Measurements from ENCODE around the gene RAB11A. TPM values are rescaled to one million over a fixed set of nuclear protein-coding genes. Genes with fewer than 3 reads are reported as not detected.

RAB11A gene
- total and polyA plus RNA-seq, 9 of the 15 experiments (the other 6 are each of a cell fraction or from before 2014, with no cell fraction given) = 129 to 369 (median 245) TPM

DNA sequence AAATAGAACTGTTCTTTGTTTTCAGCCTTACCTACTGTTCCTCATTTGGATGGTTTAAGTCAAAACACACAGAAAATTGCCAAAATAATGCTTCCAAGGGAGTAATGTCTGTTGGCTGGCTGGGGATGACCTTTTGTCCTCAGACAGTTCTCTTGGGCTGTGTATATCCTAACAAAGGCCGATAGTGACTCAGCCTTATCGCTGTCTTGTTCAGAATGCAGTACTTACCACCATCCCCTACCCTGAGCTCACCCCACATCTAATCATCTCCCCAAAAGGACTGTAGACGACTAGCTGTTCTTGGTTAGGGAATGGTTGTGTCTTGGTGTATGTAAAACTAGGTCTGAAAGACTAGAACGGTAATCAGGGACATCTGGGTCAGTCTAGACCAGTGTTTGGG lies 35.0 kb downstream of the RAB11A start (continued):
- TF ChIP-seq, protein P1, sequence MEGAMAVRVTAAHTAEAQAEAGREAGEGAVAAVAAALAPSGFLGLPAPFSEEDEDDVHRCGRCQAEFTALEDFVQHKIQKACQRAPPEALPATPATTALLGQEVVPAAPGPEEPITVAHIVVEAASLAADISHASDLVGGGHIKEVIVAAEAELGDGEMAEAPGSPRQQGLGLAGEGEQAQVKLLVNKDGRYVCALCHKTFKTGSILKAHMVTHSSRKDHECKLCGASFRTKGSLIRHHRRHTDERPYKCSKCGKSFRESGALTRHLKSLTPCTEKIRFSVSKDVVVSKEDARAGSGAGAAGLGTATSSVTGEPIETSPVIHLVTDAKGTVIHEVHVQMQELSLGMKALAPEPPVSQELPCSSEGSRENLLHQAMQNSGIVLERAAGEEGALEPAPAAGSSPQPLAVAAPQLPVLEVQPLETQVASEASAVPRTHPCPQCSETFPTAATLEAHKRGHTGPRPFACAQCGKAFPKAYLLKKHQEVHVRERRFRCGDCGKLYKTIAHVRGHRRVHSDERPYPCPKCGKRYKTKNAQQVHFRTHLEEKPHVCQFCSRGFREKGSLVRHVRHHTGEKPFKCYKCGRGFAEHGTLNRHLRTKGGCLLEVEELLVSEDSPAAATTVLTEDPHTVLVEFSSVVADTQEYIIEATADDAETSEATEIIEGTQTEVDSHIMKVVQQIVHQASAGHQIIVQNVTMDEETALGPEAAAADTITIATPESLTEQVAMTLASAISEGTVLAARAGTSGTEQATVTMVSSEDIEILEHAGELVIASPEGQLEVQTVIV (CRISPR knock-in tag; IDR thresholded peaks at IDR 0.05; ENCODE audit: borderline replicate concordance) = no peak
- no peak for TF ChIP-seq U2AF2 (optimal IDR thresholded peaks at IDR 0.05; ENCODE audit: low read depth, low read length)
- TF ChIP-seq U2AF1 (optimal IDR thresholded peaks at IDR 0.05; ENCODE audit: low read depth, low read length) = no peak
- TF ChIP-seq, protein P2, sequence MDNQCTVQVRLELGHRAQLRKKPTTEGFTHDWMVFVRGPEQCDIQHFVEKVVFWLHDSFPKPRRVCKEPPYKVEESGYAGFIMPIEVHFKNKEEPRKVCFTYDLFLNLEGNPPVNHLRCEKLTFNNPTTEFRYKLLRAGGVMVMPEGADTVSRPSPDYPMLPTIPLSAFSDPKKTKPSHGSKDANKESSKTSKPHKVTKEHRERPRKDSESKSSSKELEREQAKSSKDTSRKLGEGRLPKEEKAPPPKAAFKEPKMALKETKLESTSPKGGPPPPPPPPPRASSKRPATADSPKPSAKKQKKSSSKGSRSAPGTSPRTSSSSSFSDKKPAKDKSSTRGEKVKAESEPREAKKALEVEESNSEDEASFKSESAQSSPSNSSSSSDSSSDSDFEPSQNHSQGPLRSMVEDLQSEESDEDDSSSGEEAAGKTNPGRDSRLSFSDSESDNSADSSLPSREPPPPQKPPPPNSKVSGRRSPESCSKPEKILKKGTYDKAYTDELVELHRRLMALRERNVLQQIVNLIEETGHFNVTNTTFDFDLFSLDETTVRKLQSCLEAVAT (IDR thresholded peaks at IDR 0.05) = no peak
- no peak for TF ChIP-seq NBN (IDR thresholded peaks at IDR 0.05; ENCODE audit: low read depth)
- TF ChIP-seq BDP1 (IDR thresholded peaks at IDR 0.05; ENCODE audit: insufficient read depth, insufficient read length) = no peak
- no peak for TF ChIP-seq SMAD2 (IDR thresholded peaks at IDR 0.05; ENCODE audit: low read depth, low read length)
- TF ChIP-seq RBFOX2 (IDR thresholded peaks at IDR 0.05; ENCODE audit: low read depth, low read length) = no peak
- TF ChIP-seq, protein P3, sequence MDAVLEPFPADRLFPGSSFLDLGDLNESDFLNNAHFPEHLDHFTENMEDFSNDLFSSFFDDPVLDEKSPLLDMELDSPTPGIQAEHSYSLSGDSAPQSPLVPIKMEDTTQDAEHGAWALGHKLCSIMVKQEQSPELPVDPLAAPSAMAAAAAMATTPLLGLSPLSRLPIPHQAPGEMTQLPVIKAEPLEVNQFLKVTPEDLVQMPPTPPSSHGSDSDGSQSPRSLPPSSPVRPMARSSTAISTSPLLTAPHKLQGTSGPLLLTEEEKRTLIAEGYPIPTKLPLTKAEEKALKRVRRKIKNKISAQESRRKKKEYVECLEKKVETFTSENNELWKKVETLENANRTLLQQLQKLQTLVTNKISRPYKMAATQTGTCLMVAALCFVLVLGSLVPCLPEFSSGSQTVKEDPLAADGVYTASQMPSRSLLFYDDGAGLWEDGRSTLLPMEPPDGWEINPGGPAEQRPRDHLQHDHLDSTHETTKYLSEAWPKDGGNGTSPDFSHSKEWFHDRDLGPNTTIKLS (IDR thresholded peaks at IDR 0.05; ENCODE audit: borderline replicate concordance, low read depth) = no peak
- TF ChIP-seq TCF7 (IDR thresholded peaks at IDR 0.05; ENCODE audit: borderline replicate concordance) = no peak
- TF ChIP-seq, protein P4, sequence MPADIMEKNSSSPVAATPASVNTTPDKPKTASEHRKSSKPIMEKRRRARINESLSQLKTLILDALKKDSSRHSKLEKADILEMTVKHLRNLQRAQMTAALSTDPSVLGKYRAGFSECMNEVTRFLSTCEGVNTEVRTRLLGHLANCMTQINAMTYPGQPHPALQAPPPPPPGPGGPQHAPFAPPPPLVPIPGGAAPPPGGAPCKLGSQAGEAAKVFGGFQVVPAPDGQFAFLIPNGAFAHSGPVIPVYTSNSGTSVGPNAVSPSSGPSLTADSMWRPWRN (IDR thresholded peaks at IDR 0.05; ENCODE audit: low read depth) = no peak
- TF ChIP-seq ARHGAP35 (IDR thresholded peaks at IDR 0.05; ENCODE audit: partially characterized antibody) = no peak
- TF ChIP-seq PHF20 (IDR thresholded peaks at IDR 0.05; ENCODE audit: partially characterized antibody) = no peak
- TF ChIP-seq, protein P5, sequence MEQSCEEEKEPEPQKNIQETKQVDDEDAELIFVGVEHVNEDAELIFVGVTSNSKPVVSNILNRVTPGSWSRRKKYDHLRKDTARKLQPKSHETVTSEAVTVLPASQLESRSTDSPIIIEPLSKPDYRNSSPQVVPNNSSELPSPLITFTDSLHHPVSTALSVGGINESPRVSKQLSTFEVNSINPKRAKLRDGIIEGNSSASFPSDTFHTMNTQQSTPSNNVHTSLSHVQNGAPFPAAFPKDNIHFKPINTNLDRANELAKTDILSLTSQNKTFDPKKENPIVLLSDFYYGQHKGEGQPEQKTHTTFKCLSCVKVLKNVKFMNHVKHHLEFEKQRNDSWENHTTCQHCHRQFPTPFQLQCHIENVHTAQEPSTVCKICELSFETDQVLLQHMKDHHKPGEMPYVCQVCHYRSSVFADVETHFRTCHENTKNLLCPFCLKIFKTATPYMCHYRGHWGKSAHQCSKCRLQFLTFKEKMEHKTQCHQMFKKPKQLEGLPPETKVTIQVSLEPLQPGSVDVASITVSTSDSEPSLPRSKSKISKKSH (CRISPR knock-in tag; IDR thresholded peaks at IDR 0.05) = no peak
- no peak for TF ChIP-seq ADNP (tag; IDR thresholded peaks at IDR 0.05)
- TF ChIP-seq IRF2 (CRISPR knock-in tag; IDR thresholded peaks at IDR 0.05) = no peak
- TF ChIP-seq, protein P6, sequence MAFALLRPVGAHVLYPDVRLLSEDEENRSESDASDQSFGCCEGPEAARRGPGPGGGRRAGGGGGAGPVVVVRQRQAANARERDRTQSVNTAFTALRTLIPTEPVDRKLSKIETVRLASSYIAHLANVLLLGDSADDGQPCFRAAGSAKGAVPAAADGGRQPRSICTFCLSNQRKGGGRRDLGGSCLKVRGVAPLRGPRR (CRISPR knock-in tag; IDR thresholded peaks at IDR 0.05) = no peak
- no peak for TF ChIP-seq ZNF232 (CRISPR knock-in tag; IDR thresholded peaks at IDR 0.05)
- TF ChIP-seq ZNF561 (CRISPR knock-in tag; conservative IDR thresholded peaks at IDR 0.05) = no peak
- no peak for TF ChIP-seq NR4A1 (CRISPR knock-in tag; IDR thresholded peaks at IDR 0.05)
- TF ChIP-seq NR4A1 (tag; IDR thresholded peaks at IDR 0.05) = no peak
- TF ChIP-seq GTF2E2 (tag; IDR thresholded peaks at IDR 0.05) = no peak
- 0 out of 2 replicates have a peak, but pooled peaks have one; percentile 16 for TF ChIP-seq SIN3B (IDR thresholded peaks at IDR 0.05; ENCODE audit: low read depth)

Data from K562 (cell line).